Calu3 (cell line): ENCODE results near the gene SRGAP3. TPM values are rescaled to one million over a fixed set of nuclear protein-coding genes. Genes with fewer than 3 reads are reported as not detected.
"Not testable (repeated sequence)": the region's sequence is repeated elsewhere in the genome, so short reads cannot be mapped to it uniquely, and the experiment has no call there.

Experiments
- BruUV-seq: library from RNA; stranded (reverse); fragments of 400-500 nt; replicated peaks from 2 replicates; lab custom pipeline; 2021; lab: Mats Ljungman, UMichigan
- CTCF ChIA-PET: fragments of 300-600 bp; sonication (Branson Sonifier 250); formaldehyde crosslinking; loops from one replicate; lab custom pipeline; 2022; ENCODE audit warnings: antibody characterized with exemption; lab: Charles Lee
- DNase-seq: peaks from one replicate; pipeline ENCODE4 v3.0.0; 2022
- H3K27ac Mint-ChIP-seq: one replicate; pipeline ENCODE4 v1.8.0; 2022; ENCODE audit warnings: mixed read lengths; ENCODE audit not compliant: unreplicated experiment
- H3K27me3 Mint-ChIP-seq: one replicate; pipeline ENCODE4 v1.8.0; 2022; ENCODE audit warnings: mixed read lengths; ENCODE audit not compliant: unreplicated experiment
- H3K36me3 Mint-ChIP-seq: one replicate; pipeline ENCODE4 v1.8.0; 2022; ENCODE audit warnings: mild to moderate bottlenecking, moderate library complexity, mixed read lengths; ENCODE audit not compliant: insufficient read depth, unreplicated experiment
- H3K4me1 Mint-ChIP-seq: one replicate; pipeline ENCODE4 v1.8.0; 2022; ENCODE audit warnings: mild to moderate bottlenecking, low read depth, mixed read lengths; ENCODE audit not compliant: unreplicated experiment
- H3K4me3 Mint-ChIP-seq: one replicate; pipeline ENCODE4 v1.8.0; 2022; ENCODE audit warnings: mild to moderate bottlenecking, low read depth, moderate library complexity, mixed read lengths; ENCODE audit not compliant: unreplicated experiment
- H3K9me3 Mint-ChIP-seq: one replicate; pipeline ENCODE4 v1.8.0; 2022; ENCODE audit warnings: low read depth, mixed read lengths; ENCODE audit not compliant: unreplicated experiment
- CTCF ChIP-seq: fragments of 200-600 bp; IDR thresholded peaks from one replicate; pipeline ENCODE4 v1.8.0; 2022; ENCODE audit warnings: antibody characterized with exemption; ENCODE audit not compliant: unreplicated experiment
- intact Hi-C: fragments of 100-400 bp; cut with micrococcal nuclease; formaldehyde crosslinking; loops from one replicate; pipeline ENCODE4 v1.10.0; 2022; ENCODE audit not compliant: unreplicated experiment
- total RNA-seq: library from RNA; stranded (reverse); gene quantifications from 2 replicates; pipeline ENCODE4 v1.2.3, GENCODE V29; 2022

Gene SRGAP3
- total RNA-seq, 1 experiment from 2014 or later: 8.2 TPM

GRCh38 chr3:9293076-9293475 lies 43.6 kb upstream of the SRGAP3 start:
- Mint-ChIP-seq H3K9me3 (no peaks in the 10 kb centered on the region), H3K36me3 (no peaks in the 10 kb centered on the region), H3K4me3 (no peak overlapping the region), H3K27me3 (peaks cover 16% of the 10 kb centered on the region), H3K4me1 (no peaks in the 10 kb centered on the region), H3K27ac (no peak overlapping the region)
- BruUV-seq: no TSS peak
- intact Hi-C loops: no loop called here
- CTCF ChIA-PET: no interaction called here
- DNase-seq: no peak
- TF ChIP-seq CTCF: no peak

GRCh38 chr3:9292516-9292915 lies 43.1 kb upstream of the SRGAP3 start:
- no peak overlapping the region for H3K4me3 Mint-ChIP-seq
- no TSS peak for BruUV-seq
- DNase-seq: no peak
- no peaks in the 10 kb centered on the region for H3K4me1 Mint-ChIP-seq
- no peak for TF ChIP-seq CTCF
- no peak overlapping the region for H3K27ac Mint-ChIP-seq
- intact Hi-C loops: no loop called here
- H3K36me3 Mint-ChIP-seq: no peaks in the 10 kb centered on the region
- H3K27me3 Mint-ChIP-seq: peaks cover 16% of the 10 kb centered on the region
- CTCF ChIA-PET: no interaction called here
- no peaks in the 10 kb centered on the region for H3K9me3 Mint-ChIP-seq

- DNase-seq: no peak
- Mint-ChIP-seq H3K36me3 (no peaks in the 10 kb centered on the region), H3K4me3 (no peak overlapping the region), H3K4me1 (no peaks in the 10 kb centered on the region), H3K27me3 (peaks cover 16% of the 10 kb centered on the region), H3K27ac (no peak overlapping the region), H3K9me3 (no peaks in the 10 kb centered on the region)
- no peak for TF ChIP-seq CTCF
- CTCF ChIA-PET: no interaction called here
- no TSS peak for BruUV-seq
- intact Hi-C loops: no loop called here
Measured at GRCh38 chr3:9291821-9292410, 42.5 kb upstream of the SRGAP3 start.

GRCh38 chr3:9290566-9290965 lies 41.1 kb upstream of the SRGAP3 start:
- intact Hi-C loops: no loop called here

GRCh38 chr3:9281533-9281932 lies 32.1 kb upstream of the SRGAP3 start:
- BruUV-seq, H3K4me3 Mint-ChIP-seq, H3K27ac Mint-ChIP-seq, H3K9me3 Mint-ChIP-seq, CTCF ChIA-PET, intact Hi-C loops, H3K4me1 Mint-ChIP-seq, DNase-seq, H3K27me3 Mint-ChIP-seq, H3K36me3 Mint-ChIP-seq: not testable (repeated sequence)

More at GRCh38 chr3:9290566-9290965, 41.1 kb upstream of the SRGAP3 start:
- H3K27me3 Mint-ChIP-seq: peaks cover 9% of the 10 kb centered on the region
- H3K36me3 Mint-ChIP-seq: no peaks in the 10 kb centered on the region
- CTCF ChIA-PET: no interaction called here
- no peak for TF ChIP-seq CTCF
- H3K4me3 Mint-ChIP-seq: no peak overlapping the region
- H3K9me3 Mint-ChIP-seq: no peaks in the 10 kb centered on the region
- no TSS peak for BruUV-seq
- H3K4me1 Mint-ChIP-seq: no peaks in the 10 kb centered on the region
- no peak overlapping the region for H3K27ac Mint-ChIP-seq
- DNase-seq: no peak
